ENCODE measurements around the gene GRHL1.

DNA sequence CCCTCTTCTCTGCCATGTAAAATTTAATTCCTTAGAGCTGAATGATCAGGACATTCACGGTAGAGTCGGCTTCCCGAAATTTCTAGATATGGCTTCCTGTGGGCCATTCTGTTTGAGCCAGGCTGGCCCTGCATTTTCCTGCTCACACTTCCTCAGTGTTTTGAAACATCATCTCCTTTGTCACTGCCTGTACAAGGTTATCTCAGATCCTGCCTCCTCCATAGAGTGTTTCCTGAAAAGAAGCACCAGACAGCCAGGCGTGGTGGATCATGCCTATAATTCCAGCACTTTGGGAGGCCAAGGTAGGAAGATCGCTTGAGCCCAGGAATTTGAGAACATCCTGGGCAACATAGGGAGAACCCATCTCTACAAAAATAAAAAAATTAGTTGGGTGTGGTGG lies 43.6 kb downstream of the GRHL1 start:
- TF ChIP-seq POLR2AphosphoS5 (IDR thresholded peaks at IDR 0.05), result no peak
- TF ChIP-seq, protein P1, sequence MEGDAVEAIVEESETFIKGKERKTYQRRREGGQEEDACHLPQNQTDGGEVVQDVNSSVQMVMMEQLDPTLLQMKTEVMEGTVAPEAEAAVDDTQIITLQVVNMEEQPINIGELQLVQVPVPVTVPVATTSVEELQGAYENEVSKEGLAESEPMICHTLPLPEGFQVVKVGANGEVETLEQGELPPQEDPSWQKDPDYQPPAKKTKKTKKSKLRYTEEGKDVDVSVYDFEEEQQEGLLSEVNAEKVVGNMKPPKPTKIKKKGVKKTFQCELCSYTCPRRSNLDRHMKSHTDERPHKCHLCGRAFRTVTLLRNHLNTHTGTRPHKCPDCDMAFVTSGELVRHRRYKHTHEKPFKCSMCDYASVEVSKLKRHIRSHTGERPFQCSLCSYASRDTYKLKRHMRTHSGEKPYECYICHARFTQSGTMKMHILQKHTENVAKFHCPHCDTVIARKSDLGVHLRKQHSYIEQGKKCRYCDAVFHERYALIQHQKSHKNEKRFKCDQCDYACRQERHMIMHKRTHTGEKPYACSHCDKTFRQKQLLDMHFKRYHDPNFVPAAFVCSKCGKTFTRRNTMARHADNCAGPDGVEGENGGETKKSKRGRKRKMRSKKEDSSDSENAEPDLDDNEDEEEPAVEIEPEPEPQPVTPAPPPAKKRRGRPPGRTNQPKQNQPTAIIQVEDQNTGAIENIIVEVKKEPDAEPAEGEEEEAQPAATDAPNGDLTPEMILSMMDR (IDR thresholded peaks at IDR 0.05), result no peak

Measured in suprapubic skin (tissue), 3 donors.